ENCODE data around the gene SPEM3.
"Not testable (repeated sequence)": the region's sequence is repeated elsewhere in the genome, so short reads cannot be mapped to it uniquely, and the experiment has no call there.

Gene SPEM3

GRCh38 chr17:7467498-7467897 lies 38.8 kb downstream of the SPEM3 start:
- Histone ChIP-seq H3K27ac (ENCODE audit: low read depth, low read length) (no peak overlapping the region), H3K36me3 (ENCODE audit: insufficient read depth, low read length) (peaks cover 17% of the 10 kb centered on the region), H3K9me3 (ENCODE audit: insufficient read depth, low read depth, low read length) (no peaks in the 10 kb centered on the region), H3K9ac (ENCODE audit: low read depth, low read length) (no peak overlapping the region), H3K27me3 (ENCODE audit: insufficient read depth, low read length) (no peaks in the 10 kb centered on the region), H3K4me1 (ENCODE audit: insufficient read depth, low read length) (no peaks in the 10 kb centered on the region), H3K4me3 (ENCODE audit: low read length) (no peak overlapping the region)
- WGBS = 97% methylated on average over 3 of the region's 3 CpGs

GRCh38 chr17:7468290-7468689 lies 39.6 kb downstream of the SPEM3 start:
- Histone ChIP-seq H3K36me3 (ENCODE audit: insufficient read depth, low read length) (peaks cover 17% of the 10 kb centered on the region), H3K27me3 (ENCODE audit: insufficient read depth, low read length) (no peaks in the 10 kb centered on the region), H3K27ac (ENCODE audit: low read depth, low read length) (no peak overlapping the region), H3K9me3 (ENCODE audit: insufficient read depth, low read depth, low read length) (no peaks in the 10 kb centered on the region), H3K4me3 (ENCODE audit: low read length) (no peak overlapping the region), H3K9ac (ENCODE audit: low read depth, low read length) (no peak overlapping the region), H3K4me1 (ENCODE audit: insufficient read depth, low read length) (no peaks in the 10 kb centered on the region)
- WGBS = 97% methylated on average over 11 of the region's 11 CpGs

- no peak overlapping the region for H3K9ac ChIP-seq (ENCODE audit: low read depth, low read length)
- H3K4me1 ChIP-seq (ENCODE audit: insufficient read depth, low read length) = no peaks in the 10 kb centered on the region
These were observed 40.2 kb downstream of the SPEM3 start for GRCh38 chr17:7468804-7469389.

GRCh38 chr17:7469843-7470242 lies 41.2 kb downstream of the SPEM3 start:
- peaks cover 11% of the 10 kb centered on the region for H3K36me3 ChIP-seq (ENCODE audit: insufficient read depth, low read length)
- H3K27me3 ChIP-seq (ENCODE audit: insufficient read depth, low read length); H3K9me3 ChIP-seq (ENCODE audit: insufficient read depth, low read depth, low read length); H3K9ac ChIP-seq (ENCODE audit: low read depth, low read length); H3K27ac ChIP-seq (ENCODE audit: low read depth, low read length); H3K4me3 ChIP-seq (ENCODE audit: low read length); H3K4me1 ChIP-seq (ENCODE audit: insufficient read depth, low read length): not testable (repeated sequence)
- WGBS = 95% methylated on average over 11 of the region's 12 CpGs

More at GRCh38 chr17:7468804-7469389, 40.2 kb downstream of the SPEM3 start:
- H3K36me3 ChIP-seq (ENCODE audit: insufficient read depth, low read length) = peaks cover 13% of the 10 kb centered on the region
- no peak overlapping the region for H3K4me3 ChIP-seq (ENCODE audit: low read length)
- WGBS = 90% methylated on average over 12 of the region's 12 CpGs
- no peaks in the 10 kb centered on the region for H3K9me3 ChIP-seq (ENCODE audit: insufficient read depth, low read depth, low read length)
- no peaks in the 10 kb centered on the region for H3K27me3 ChIP-seq (ENCODE audit: insufficient read depth, low read length)
- H3K27ac ChIP-seq (ENCODE audit: low read depth, low read length) = no peak overlapping the region

GRCh38 chr17:7470457-7470973 lies 41.9 kb downstream of the SPEM3 start:
- H3K4me3 ChIP-seq (ENCODE audit: low read length); H3K27ac ChIP-seq (ENCODE audit: low read depth, low read length); H3K27me3 ChIP-seq (ENCODE audit: insufficient read depth, low read length); H3K9ac ChIP-seq (ENCODE audit: low read depth, low read length); H3K4me1 ChIP-seq (ENCODE audit: insufficient read depth, low read length); H3K9me3 ChIP-seq (ENCODE audit: insufficient read depth, low read depth, low read length): not testable (repeated sequence)
- WGBS = 96% methylated on average over 8 of the region's 8 CpGs
- peaks cover 11% of the 10 kb centered on the region for H3K36me3 ChIP-seq (ENCODE audit: insufficient read depth, low read length)

GRCh38 chr17:7471729-7472128 lies 43.1 kb downstream of the SPEM3 start:
- H3K4me1 ChIP-seq (ENCODE audit: insufficient read depth, low read length) = peaks cover 8% of the 10 kb centered on the region
- WGBS = 95% methylated on average over 2 of the region's 2 CpGs
- H3K36me3 ChIP-seq (ENCODE audit: insufficient read depth, low read length) = peaks cover 11% of the 10 kb centered on the region
- no peaks in the 10 kb centered on the region for H3K27me3 ChIP-seq (ENCODE audit: insufficient read depth, low read length)
- no peak overlapping the region for H3K4me3 ChIP-seq (ENCODE audit: low read length)
- no peak overlapping the region for H3K27ac ChIP-seq (ENCODE audit: low read depth, low read length)
- no peak overlapping the region for H3K9ac ChIP-seq (ENCODE audit: low read depth, low read length)
- H3K9me3 ChIP-seq (ENCODE audit: insufficient read depth, low read depth, low read length) = no peaks in the 10 kb centered on the region

GRCh38 chr17:7474767-7475166 lies 46.1 kb downstream of the SPEM3 start:
- H3K4me1 ChIP-seq (ENCODE audit: insufficient read depth, low read length) = peaks cover 28% of the 10 kb centered on the region
- H3K36me3 ChIP-seq (ENCODE audit: insufficient read depth, low read length); H3K9me3 ChIP-seq (ENCODE audit: insufficient read depth, low read depth, low read length); H3K9ac ChIP-seq (ENCODE audit: low read depth, low read length); H3K27me3 ChIP-seq (ENCODE audit: insufficient read depth, low read length); H3K4me3 ChIP-seq (ENCODE audit: low read length); H3K27ac ChIP-seq (ENCODE audit: low read depth, low read length): not testable (repeated sequence)
- 89% methylated on average over 8 of the region's 8 CpGs for WGBS

GRCh38 chr17:7475764-7476422 lies 47.2 kb downstream of the SPEM3 start:
- Histone ChIP-seq H3K4me1 (ENCODE audit: insufficient read depth, low read length) (peaks cover 33% of the 10 kb centered on the region), H3K36me3 (ENCODE audit: insufficient read depth, low read length) (no peaks in the 10 kb centered on the region), H3K9ac (ENCODE audit: low read depth, low read length) (no peak overlapping the region), H3K9me3 (ENCODE audit: insufficient read depth, low read depth, low read length) (no peaks in the 10 kb centered on the region), H3K27me3 (ENCODE audit: insufficient read depth, low read length) (no peaks in the 10 kb centered on the region), H3K27ac (ENCODE audit: low read depth, low read length) (no peak overlapping the region), H3K4me3 (ENCODE audit: low read length) (no peak overlapping the region)
- 93% methylated on average over 15 of the region's 15 CpGs for WGBS

- no peaks in the 10 kb centered on the region for H3K9me3 ChIP-seq (ENCODE audit: insufficient read depth, low read depth, low read length)
- no peaks in the 10 kb centered on the region for H3K27me3 ChIP-seq (ENCODE audit: insufficient read depth, low read length)
- no peak overlapping the region for H3K27ac ChIP-seq (ENCODE audit: low read depth, low read length)
- H3K4me1 ChIP-seq (ENCODE audit: insufficient read depth, low read length) = peaks cover 33% of the 10 kb centered on the region
- WGBS = 39% methylated on average over 3 of the region's 3 CpGs
- H3K9ac ChIP-seq (ENCODE audit: low read depth, low read length) = no peak overlapping the region
- H3K36me3 ChIP-seq (ENCODE audit: insufficient read depth, low read length) = no peaks in the 10 kb centered on the region
- no peak overlapping the region for H3K4me3 ChIP-seq (ENCODE audit: low read length)
These were observed 47.8 kb downstream of the SPEM3 start for GRCh38 chr17:7476494-7476893.

GRCh38 chr17:7476951-7477350 lies 48.3 kb downstream of the SPEM3 start:
- H3K4me3 ChIP-seq (ENCODE audit: low read length) = 0 out of 2 replicates have a peak overlapping the region, but pooled peaks have one; percentile 3
- H3K9me3 ChIP-seq (ENCODE audit: insufficient read depth, low read depth, low read length) = no peaks in the 10 kb centered on the region
- WGBS = 92% methylated on average over 5 of the region's 5 CpGs
- H3K27ac ChIP-seq (ENCODE audit: low read depth, low read length) = no peak overlapping the region
- no peaks in the 10 kb centered on the region for H3K36me3 ChIP-seq (ENCODE audit: insufficient read depth, low read length)
- H3K9ac ChIP-seq (ENCODE audit: low read depth, low read length) = no peak overlapping the region
- H3K27me3 ChIP-seq (ENCODE audit: insufficient read depth, low read length) = no peaks in the 10 kb centered on the region
- peaks cover 33% of the 10 kb centered on the region for H3K4me1 ChIP-seq (ENCODE audit: insufficient read depth, low read length)

GRCh38 chr17:7477392-7478275 lies 49.0 kb downstream of the SPEM3 start:
- no peak overlapping the region for H3K27ac ChIP-seq (ENCODE audit: low read depth, low read length)

More at GRCh38 chr17:7477392-7478275, 49.0 kb downstream of the SPEM3 start:
- peaks cover 33% of the 10 kb centered on the region for H3K4me1 ChIP-seq (ENCODE audit: insufficient read depth, low read length)
- H3K36me3 ChIP-seq (ENCODE audit: insufficient read depth, low read length) = no peaks in the 10 kb centered on the region
- H3K9me3 ChIP-seq (ENCODE audit: insufficient read depth, low read depth, low read length) = no peaks in the 10 kb centered on the region
- WGBS = 64% methylated on average over 26 of the region's 26 CpGs
- peak overlapping the region; percentile 60 for H3K4me3 ChIP-seq (ENCODE audit: low read length)
- H3K9ac ChIP-seq (ENCODE audit: low read depth, low read length) = no peak overlapping the region; the same call in 1 of the 2 replicates
- no peaks in the 10 kb centered on the region for H3K27me3 ChIP-seq (ENCODE audit: insufficient read depth, low read length)

All from HUES64 (cell line).